Activated naive CD8-positive, alpha-beta T cell treated with anti-CD3 and anti-CD28 coated beads, Interleukin-2, amount 50 U/mL, for 16 hours (primary cell): Measurements from ENCODE around the gene MRPL40.
"Not testable (repeated sequence)": the region's sequence is repeated elsewhere in the genome, so short reads cannot be mapped to it uniquely, and the experiment has no call there.

Source experiments
- DNase-seq: peaks from one replicate; pipeline ENCODE4 v3.0.0-alpha.2; 2020; ENCODE audit warnings: low read depth, low spot score

Gene MRPL40

DNA sequence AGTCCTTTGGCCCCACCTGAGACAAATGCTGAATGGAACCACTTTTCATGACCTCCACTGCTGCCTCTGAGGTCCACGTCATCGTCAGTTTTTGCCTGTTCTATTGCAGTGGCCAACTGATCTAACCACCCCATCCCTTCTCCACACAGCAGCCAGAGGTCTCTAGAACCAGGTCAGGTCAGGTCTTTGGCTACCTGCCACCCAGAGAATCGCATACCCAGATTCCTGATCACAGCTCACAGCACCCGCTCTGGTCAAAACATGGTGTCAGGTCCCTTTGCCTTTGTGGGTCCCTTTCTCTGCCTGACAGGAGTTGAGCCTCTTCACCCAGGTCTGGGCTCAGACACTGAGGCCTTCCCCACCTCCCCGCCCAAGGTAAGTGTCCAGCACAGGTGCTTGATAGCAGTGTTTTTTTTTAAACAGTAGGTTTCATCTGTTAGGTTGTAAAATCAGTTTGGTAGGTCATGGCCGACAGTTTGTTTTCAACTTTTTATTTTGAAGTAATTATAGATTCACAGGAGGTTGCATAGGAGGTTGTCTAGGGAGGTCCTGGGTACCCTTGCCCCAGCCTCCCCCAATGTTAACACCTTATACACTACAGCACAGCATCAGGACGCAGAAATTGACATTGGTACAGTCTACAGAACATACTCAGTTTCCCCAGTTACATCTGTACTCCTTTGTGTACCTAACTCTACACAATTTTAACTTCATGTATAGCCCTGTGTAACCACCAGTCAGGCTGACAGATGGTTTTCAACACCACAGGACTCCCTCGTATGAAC, 8.3 kb downstream of the MRPL40 start:
- DNase-seq: no peak

GRCh38 chr22:19442166-19442565, 9.8 kb downstream of the MRPL40 start:
- no peak for DNase-seq

DNA sequence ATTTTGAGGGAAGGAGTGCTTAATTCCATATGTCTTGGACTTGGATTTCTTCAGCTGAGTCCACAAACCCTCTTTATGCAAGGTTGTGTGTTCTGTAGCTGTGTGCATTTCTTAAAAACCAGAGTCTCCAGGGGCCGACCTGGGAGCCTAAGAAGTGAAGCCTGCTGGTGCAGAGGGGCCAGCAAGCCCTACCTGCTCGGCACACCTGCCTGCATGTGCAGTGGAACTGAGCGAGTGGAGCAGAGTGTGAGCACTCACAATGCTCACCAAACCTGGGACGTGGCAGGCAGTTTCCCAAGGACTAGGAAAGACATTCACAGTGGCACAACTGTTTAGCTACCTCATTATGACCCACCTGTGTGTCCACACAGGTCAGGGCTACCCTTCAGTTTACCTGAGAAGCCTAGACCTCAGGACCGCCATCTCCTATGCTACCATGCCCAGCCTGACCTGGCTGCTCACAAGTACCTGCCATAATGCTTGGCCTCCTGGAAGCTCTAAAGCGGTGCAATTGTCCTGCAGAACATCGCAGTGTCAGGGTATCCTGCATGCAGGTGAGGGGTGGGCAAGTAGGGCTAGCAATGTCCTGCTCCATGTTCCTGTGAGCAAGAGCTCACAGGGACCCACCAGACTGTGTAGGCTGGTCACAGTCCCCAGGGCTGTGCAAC, 11.3 kb downstream of the MRPL40 start:
- no peak for DNase-seq

DNA sequence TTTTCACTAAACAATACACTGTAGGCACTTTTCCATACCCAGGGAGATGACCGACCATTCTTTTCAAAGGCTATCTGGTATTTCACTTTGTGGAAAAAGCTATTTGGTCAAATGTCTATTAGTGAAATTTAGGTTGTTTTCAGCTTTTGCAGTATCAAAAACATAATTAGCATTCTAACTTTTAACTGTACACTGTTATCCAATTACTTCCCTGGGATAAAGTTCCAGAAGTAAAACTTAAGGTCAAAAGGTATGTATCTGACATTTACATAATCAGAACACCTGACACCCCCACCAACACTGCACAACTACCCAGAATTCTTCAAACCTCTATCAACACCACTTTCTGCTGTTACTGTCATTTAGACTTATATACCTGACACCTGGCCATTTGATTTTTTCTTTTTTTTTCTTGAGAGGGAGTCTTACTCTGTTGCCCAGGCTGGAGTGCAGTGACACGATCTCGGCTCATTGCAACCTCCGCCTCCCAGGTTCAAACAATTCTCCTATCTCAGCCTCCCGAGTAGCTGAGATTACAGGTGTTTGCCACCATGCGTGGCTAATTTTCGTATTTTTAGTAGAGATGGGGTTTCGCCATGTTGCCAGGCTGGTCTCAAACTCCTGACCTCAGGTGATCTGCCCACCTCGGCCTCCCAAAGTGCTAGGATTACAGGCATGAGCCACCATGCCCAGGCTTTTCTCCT, 13.1 kb downstream of the MRPL40 start:
- not testable (repeated sequence) for DNase-seq

- no peak for DNase-seq
These were observed 14.4 kb downstream of the MRPL40 start for GRCh38 chr22:19446603-19447329.

DNA sequence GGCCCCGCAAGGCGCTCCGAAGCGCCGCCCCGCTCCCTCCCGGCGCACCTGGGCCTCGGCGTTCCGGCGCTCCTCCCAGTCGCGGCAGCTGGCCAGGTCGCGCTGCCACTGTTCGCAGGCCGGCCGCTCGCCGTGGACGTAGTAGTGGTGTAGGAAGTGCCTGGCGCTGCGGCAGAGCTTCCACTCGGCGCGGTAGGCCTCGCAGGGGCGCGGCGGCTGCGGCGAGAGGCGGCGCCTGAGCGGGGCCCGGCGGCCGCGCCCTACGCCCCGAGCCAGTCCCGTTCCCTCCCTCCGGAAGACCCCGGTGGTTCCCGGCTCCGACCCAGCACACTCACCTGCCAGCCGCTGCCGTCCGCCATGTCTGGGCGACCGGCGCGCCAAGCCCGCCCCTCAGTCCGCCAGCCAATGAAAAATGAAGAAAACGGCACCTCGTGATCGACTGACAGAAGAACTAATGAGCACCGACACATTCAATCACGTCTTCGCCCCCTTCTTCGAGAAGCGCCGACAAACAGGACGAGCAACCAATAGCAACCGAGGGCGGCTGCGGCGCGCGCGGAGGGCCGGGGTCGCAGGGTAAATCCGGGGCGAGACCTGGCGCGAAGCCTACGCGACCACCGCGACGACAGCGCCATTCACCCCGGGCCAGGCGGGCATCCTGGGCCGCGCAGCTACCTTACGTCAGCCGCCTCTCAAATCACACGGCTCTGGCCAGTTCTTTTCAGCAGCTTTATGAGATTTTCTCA, 15.2 kb downstream of the MRPL40 start, which contains the start of gene C22orf39:
Gene C22orf39, minus strand, starts transcription at position 382 of the 746 bp plus-strand sequence. Its CDS starts 23 bp downstream, at position 359.
- peak; percentile 76 for DNase-seq

GRCh38 chr22:19448076-19448607, 15.8 kb downstream of the MRPL40 start:
- no peak for DNase-seq

DNA sequence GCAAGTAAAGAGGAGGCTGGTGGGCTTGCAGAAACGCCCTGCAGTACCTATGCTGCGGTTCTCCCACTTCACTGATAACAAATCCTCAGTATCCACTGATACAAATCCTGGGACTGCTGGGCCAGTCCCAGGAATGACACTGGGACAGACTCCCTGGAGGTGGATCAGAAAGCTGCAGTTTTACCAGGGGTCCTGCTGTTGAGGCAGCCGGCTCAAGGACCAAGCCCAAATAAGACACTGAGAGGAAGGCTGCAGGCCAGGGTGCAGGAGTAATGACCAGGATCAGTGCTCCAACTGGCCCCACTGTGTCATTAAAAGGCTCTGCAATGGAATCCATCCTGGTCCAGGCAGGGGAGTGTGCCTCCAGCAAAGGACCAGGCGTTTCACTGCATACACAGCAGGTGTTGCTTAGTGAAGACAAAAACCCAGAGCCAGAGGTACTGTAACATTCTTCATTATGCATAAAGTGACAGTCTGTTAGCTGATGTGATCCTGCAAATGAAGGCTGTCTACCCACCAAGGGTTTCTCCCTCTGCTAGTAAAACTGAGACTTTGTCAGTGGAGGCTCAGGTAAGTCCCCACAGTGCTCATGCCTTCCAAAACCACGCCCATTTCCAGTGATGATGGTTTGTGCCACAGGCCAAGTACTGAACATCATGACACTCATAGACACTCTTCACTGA, 16.5 kb downstream of the MRPL40 start:
- no peak for DNase-seq

DNA sequence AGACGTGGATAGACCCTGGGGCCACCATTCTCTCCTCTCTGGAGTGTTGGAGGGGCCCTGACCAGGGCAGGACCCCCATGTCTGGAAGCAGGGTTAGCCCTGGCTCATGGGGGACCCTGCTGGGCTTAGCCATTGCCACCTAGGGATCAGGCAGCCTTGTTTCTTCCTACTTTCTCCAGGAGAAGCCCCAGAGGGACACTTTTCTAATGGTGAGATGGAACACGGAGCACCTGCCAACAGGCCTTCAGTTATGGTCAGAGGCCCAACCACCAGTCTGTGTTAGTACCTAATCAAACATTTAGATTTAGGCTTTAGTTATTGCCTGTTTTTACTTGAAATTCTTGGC, 17.1 kb downstream of the MRPL40 start:
- DNase-seq: no peak

DNA sequence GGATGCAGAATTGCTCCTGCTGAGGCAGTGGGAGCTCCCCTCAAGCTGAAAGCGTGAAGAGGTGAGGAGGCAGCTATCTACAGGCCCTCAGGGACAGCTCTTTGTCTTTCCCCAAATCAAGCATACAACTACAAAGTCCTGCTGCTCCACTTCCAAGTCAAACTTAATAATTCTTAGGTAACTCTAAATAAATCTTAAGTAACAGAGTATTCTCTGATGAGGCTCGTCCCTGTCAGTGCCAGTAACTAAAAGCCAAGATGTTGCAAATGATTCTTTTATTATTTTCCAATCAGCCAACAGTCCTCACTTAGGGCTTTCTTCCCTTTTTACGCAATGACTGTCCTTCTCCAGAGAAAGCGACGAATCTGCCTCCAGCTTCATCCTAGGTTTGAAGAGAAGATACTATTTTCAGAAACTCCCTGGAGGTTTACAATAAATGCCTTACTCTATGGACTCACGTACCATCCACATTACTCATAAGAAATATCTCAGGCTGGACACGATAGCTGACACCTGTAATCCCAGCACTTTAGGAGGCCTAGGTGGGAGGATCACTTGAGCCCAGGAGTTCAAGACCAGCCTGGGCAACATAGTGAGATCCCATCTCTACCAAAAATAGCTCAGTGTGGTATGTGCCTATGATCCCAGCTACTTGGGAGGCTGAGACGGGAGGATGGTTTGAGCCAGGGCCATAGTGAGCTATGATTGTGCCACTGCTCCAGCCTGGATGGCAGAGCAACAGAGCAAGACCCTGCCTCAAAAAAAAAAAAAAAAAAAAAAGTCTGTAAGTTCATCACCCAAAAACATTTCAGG, 18.2 kb downstream of the MRPL40 start:
- no peak for DNase-seq

GRCh38 chr22:19451570-19451969, 19.2 kb downstream of the MRPL40 start:
- DNase-seq: no peak

DNA sequence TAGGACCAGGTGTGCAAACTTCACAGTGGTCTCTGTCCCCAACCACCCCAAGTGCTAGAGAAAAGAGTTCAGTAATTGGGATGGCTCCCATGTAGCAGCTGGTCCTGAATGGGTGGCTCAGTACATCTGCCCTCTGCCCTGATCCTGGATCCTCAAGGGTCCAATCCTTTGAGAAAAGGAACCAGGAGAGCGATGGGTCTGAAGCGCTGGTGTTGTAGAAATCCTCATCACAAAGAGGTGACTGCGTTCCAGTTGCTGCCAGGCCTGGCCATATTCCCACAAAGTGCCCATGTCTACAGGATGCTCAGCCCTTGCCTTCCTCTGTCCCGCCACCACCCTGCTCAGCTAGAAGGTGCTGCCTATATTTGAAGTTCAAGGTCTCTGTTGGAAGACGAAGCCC, 21.4 kb downstream of the MRPL40 start:
- DNase-seq: no peak

DNA sequence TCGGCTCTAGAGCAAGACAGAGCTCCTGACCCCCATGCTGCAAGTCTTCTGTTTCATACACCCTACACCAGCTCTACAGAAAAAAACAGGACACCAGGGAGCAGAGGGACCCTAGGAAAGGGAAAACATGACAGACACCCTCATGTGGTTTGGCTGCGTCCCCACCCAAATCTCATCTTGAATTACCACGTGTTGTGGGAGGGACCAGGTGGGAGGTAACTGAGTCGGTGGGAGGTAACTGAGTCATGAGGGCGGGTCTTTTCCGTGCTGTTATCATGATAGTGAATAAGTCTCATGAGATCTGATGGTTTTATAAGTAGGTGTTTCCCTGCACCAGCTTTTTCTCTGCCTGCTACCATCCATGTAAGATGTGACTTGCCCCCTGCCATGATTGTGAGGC, 21.8 kb downstream of the MRPL40 start:
- DNase-seq: no peak

GRCh38 chr22:19455033-19455432, 22.7 kb downstream of the MRPL40 start:
- DNase-seq: no peak

- DNase-seq: no peak
These were observed 23.4 kb downstream of the MRPL40 start for GRCh38 chr22:19455585-19456370.

- DNase-seq: no peak
These were observed 24.2 kb downstream of the MRPL40 start for GRCh38 chr22:19456541-19456940.

DNA sequence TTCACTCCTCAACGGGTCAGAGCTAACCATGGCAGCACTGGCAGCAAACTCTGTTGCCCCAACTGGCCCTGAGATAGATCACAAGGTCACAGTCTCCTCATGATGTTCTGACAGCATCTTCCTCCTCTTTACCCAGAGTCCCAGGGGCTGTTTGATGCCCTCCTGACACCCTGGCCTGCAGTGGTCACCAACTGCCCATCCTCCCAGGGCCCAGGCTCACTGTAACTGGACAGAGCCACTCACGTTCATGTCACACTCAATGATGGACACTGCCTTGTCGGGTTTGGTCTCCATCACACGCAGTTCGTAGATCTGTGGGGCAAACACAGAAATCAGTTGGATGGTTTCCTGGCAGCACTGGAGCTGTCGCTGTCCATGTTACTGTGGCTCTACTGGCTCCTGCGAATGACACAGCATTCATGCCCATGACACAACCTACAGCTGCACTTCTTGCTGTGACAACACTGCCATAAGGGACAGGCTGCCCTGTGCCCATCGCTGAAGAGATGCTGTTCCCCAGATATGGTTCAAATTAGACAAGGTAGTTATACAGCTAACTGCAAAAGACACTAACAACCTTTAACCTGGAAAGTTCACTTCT, 25.6 kb downstream of the MRPL40 start:
- DNase-seq: no peak

DNA sequence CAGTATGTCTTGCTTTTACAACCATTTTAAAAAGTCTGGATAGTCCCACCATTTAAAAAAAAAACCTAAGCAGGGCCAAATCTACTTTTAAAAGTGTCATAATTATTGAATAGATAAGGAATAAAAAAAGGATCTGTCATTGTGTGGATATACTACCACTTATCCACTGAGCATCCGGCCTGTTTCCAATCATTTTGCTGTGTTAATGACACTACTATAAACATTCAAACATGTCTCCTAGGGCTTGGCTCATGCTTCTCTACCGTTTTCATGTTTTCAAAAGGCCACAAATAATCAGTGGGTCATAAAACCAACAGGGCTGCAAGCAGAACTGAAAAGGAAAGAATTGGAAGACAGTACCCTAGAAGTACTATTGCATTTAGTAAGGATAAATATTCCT, 27.7 kb downstream of the MRPL40 start:
- no peak for DNase-seq
